ENCODE data around the gene PITPNC1. TPM values are rescaled to one million over a fixed set of nuclear protein-coding genes. Genes with fewer than 3 reads are reported as not detected.

The PITPNC1 gene
- total RNA-seq, 3 donors from 2014 or later = 11.0 to 17.7 (median 14.8) TPM

- Histone ChIP-seq H3K36me3 (no peaks in the 10 kb centered on the region), H3K4me3 (no peak overlapping the region), H3K27me3 (no peaks in the 10 kb centered on the region), H3K4me1 (no peaks in the 10 kb centered on the region), H3K9me3 (no peaks in the 10 kb centered on the region), H3K27ac (no peak overlapping the region)
- DNase-seq (ENCODE audit: low spot score in 2 of 2) = no peak
- no peak for TF ChIP-seq CTCF (IDR thresholded peaks at IDR 0.05)
- no peak for TF ChIP-seq POLR2AphosphoS5 (IDR thresholded peaks at IDR 0.05)
- TF ChIP-seq POLR2A (IDR thresholded peaks at IDR 0.05) = no peak
- intact Hi-C loops (cut with DNase I; ENCODE audit: low total_unique reads) = no loop called here
Observed at GRCh38 chr17:67532326-67532871, 155.3 kb downstream of the PITPNC1 start.

- Histone ChIP-seq H3K27me3 (no peaks in the 10 kb centered on the region), H3K36me3 (no peaks in the 10 kb centered on the region), H3K4me3 (no peak overlapping the region), H3K4me1 (no peaks in the 10 kb centered on the region), H3K27ac (no peak overlapping the region), H3K9me3 (no peaks in the 10 kb centered on the region)
- intact Hi-C loops (cut with DNase I; ENCODE audit: low total_unique reads) = no loop called here
- DNase-seq (ENCODE audit: low spot score in 2 of 2) = no peak
- TF ChIP-seq POLR2A (IDR thresholded peaks at IDR 0.05) (no peak), POLR2AphosphoS5 (IDR thresholded peaks at IDR 0.05) (no peak), CTCF (IDR thresholded peaks at IDR 0.05) (no peak)
Observed at GRCh38 chr17:67534941-67535340, 157.9 kb downstream of the PITPNC1 start.

- no peak for DNase-seq (ENCODE audit: low spot score in 2 of 2)
- Histone ChIP-seq H3K4me3 (no peak overlapping the region), H3K9me3 (no peaks in the 10 kb centered on the region), H3K36me3 (no peaks in the 10 kb centered on the region), H3K27me3 (no peaks in the 10 kb centered on the region), H3K27ac (no peak overlapping the region), H3K4me1 (peaks cover 0 to 3% of the 10 kb centered on the region in 2 donors)
- intact Hi-C loops (cut with DNase I; ENCODE audit: low total_unique reads) = no loop called here
- no peak for TF ChIP-seq CTCF (IDR thresholded peaks at IDR 0.05)
Observed at GRCh38 chr17:67542219-67543114, 165.4 kb downstream of the PITPNC1 start.

GRCh38 chr17:67544364-67544955 is 167.4 kb downstream of the PITPNC1 start:
- Histone ChIP-seq H3K4me1 (peaks cover 0 to 3% of the 10 kb centered on the region in 2 donors), H3K36me3 (no peaks in the 10 kb centered on the region), H3K4me3 (no peak overlapping the region), H3K27ac (no peak overlapping the region), H3K9me3 (no peaks in the 10 kb centered on the region), H3K27me3 (no peaks in the 10 kb centered on the region)
- intact Hi-C loops (cut with DNase I; ENCODE audit: low total_unique reads) = no loop called here
- no peak for DNase-seq (ENCODE audit: low spot score in 2 of 2)
- TF ChIP-seq CTCF (IDR thresholded peaks at IDR 0.05) (no peak), POLR2AphosphoS5 (IDR thresholded peaks at IDR 0.05) (no peak), POLR2A (IDR thresholded peaks at IDR 0.05) (no peak)

All from breast epithelium (tissue), 4 donors.